Bronchial epithelial cell (primary cell): ENCODE measurements around the gene PIP5K1B. TPM values are rescaled to one million over a fixed set of nuclear protein-coding genes. Genes with fewer than 3 reads are reported as not detected.

Experiments used
- DNase-seq: peaks from one replicate; pipeline ENCODE4 v3.0.0-alpha.2; 2010; ENCODE audit warnings: low read depth
- FAIRE-seq: peaks from 2 replicates; lab custom pipeline; 2011; peaks lifted over from hg19 to GRCh38; lab: Jason Lieb, UNC
- H3K27me3 ChIP-seq: 2 replicates; pipeline ENCODE4 v1.5.1; 2011; ENCODE audit warnings: low read length; ENCODE audit not compliant: control insufficient read depth, insufficient read depth
- H3K36me3 ChIP-seq: 2 replicates; pipeline ENCODE4 v1.5.1; 2011; ENCODE audit warnings: low read length; ENCODE audit not compliant: control insufficient read depth, insufficient read depth
- H3K4me3 ChIP-seq: 2 replicates; pipeline ENCODE4 v1.5.1; 2011; ENCODE audit warnings: mild to moderate bottlenecking, low read depth, low read length, control low read depth
- CTCF ChIP-seq: IDR thresholded peaks from 2 replicates; pipeline ENCODE4 v1.5.1; 2011; ENCODE audit warnings: mild to moderate bottlenecking, moderate library complexity, low read length, control low read depth, inconsistent platforms; ENCODE audit not compliant: insufficient read depth, severe bottlenecking
- total RNA-seq: library from RNA; depleted of rRNA; stranded (reverse); fragments of >200 nt; gene quantifications from 2 replicates; pipeline ENCODE4 v1.2.1, GENCODE V29; 2014

Gene PIP5K1B
- total RNA-seq, 1 donor from 2014 or later: 2.9 TPM

DNA sequence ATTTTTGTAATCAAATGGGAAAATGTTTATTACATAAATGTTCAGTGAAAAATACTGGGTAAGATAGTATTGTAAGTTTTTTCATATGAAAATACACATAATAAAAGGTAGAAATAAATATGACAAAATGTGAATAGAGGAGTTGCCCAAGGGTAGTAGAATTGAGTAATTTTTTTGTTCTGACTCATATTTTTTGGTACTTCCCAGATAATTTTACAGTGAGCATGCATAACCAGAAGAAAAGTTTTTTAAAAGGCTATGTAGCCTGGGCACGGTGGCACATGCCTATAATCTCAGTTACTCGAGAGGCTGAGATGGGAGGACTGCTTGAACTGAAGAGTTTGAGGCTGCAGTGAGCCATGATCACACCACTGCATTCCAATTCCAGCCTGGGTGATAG is 116.9 kb downstream of the PIP5K1B start:
- Histone ChIP-seq H3K4me3 (no peak overlapping the region), H3K36me3 (no peaks in the 10 kb centered on the region), H3K27me3 (no peaks in the 10 kb centered on the region)
- FAIRE-seq (no peak), DNase-seq (no peak)
- no peak for TF ChIP-seq CTCF

DNA sequence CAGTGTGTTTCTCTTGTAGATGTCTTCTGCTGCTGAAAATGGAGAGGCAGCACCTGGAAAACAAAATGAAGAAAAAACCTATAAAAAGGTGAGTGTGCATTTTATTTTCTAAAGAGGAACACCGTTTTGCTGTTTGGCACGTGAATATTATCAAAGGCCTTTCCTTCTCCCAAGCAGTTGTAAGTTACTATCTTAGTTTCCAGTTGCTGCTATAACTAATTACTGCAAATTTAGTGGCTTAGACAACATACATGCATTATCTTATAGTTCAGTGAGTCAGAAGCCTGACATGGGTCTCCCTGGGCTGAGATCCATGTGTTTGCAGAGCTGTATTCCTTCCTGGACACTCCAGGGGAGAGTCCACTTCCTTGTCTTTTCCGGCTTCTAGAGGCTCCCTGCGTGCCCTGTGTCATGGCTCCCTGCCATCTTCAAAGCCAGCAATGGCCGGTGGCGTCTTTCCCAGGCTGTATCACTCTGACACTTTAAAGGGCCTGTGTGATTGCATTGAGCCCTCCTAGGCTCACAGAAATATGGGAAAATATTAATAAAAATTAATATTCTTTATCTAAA is 117.6 kb downstream of the PIP5K1B start:
- Histone ChIP-seq H3K4me3 (no peak overlapping the region), H3K27me3 (no peaks in the 10 kb centered on the region), H3K36me3 (no peaks in the 10 kb centered on the region)
- TF ChIP-seq CTCF: no peak
- no peak for DNase-seq
- no peak for FAIRE-seq

- H3K27me3 ChIP-seq: no peaks in the 10 kb centered on the region
- no peak for TF ChIP-seq CTCF
- FAIRE-seq: no peak
- H3K4me3 ChIP-seq: no peak overlapping the region
- no peaks in the 10 kb centered on the region for H3K36me3 ChIP-seq
- no peak for DNase-seq
Observed at GRCh38 chr9:68825762-68826472, 120.9 kb downstream of the PIP5K1B start.

DNA sequence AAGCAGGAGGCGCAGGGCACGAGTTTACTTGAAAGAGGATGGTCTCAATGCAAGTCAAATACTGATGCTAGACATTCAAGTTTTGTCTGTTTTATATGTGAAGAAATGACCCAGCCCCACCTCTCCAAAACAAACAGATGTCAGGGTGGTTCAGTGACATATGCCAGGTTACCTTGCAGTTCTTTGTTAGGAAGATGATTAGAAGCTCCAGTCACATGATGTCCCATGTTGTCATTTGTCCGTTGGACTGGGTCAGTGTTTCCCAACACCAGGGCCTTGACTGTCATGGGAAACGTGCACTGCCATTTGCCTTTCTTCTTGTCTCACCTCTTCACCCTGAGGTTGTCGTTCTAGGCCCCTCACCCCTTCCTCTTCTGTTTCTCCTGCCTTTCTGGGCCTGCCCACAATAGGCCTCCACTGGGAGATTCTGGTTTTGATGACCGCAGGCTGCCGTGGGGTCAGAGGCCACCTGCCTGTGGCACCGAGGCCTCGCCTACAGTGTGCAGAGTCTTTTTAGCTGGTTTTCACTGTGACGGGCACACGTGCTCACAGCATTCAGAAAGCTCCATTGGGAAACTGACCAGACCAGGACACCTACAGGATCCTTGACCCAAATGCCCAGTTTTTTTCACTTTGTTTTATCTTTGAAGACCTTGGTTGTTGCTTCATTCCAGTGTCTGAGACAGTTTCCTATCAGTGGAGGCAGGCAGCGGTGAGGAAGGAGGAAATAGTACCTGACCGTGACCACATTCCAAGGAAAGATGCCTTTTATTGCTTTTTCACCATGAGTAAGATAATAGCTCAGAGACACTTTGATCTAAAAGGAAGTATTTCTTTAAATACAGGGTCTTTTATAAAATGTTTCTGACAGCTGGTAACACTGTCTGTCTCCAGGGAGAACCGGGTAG is 123.1 kb downstream of the PIP5K1B start:
- no peak for TF ChIP-seq CTCF
- FAIRE-seq: no peak
- no peak for DNase-seq
- Histone ChIP-seq H3K36me3 (no peaks in the 10 kb centered on the region), H3K27me3 (no peaks in the 10 kb centered on the region), H3K4me3 (no peak overlapping the region)

GRCh38 chr9:68832101-68832500 is 127.1 kb downstream of the PIP5K1B start:
- FAIRE-seq: no peak
- no peaks in the 10 kb centered on the region for H3K27me3 ChIP-seq
- TF ChIP-seq CTCF: no peak

More at GRCh38 chr9:68832101-68832500, 127.1 kb downstream of the PIP5K1B start:
- no peak overlapping the region for H3K4me3 ChIP-seq
- DNase-seq: no peak
- no peaks in the 10 kb centered on the region for H3K36me3 ChIP-seq
